SU-DHL-6 (cell line): ENCODE measurements around the gene FNDC7.

Experiments
- H2AFZ ChIP-seq: fragments of 200-600 bp; sonication (generic); 2 replicates; pipeline ENCODE4 v1.6.1; 2014; ENCODE audit warnings: low read depth, mild to moderate bottlenecking, moderate library complexity, mixed read lengths, antibody characterized with exemption, low read length; ENCODE audit not compliant: severe bottlenecking
- H3F3A ChIP-seq: fragments of 200-600 bp; shearing (Covaris generic); 2 replicates; pipeline ENCODE4 v1.6.0; 2016; ENCODE audit warnings: antibody characterized with exemption, mild to moderate bottlenecking; ENCODE audit not compliant: insufficient read depth
- H3K27ac ChIP-seq: fragments of 200-600 bp; sonication (generic); 2 replicates; pipeline ENCODE4 v1.5.1; 2016; ENCODE audit warnings: low read depth, mild to moderate bottlenecking, low read length, moderate library complexity, mixed read lengths
- H3K27me3 ChIP-seq: fragments of 200-600 bp; sonication (generic), shearing (Covaris generic); 2 replicates; pipeline ENCODE4 v1.6.0; 2014; ENCODE audit warnings: mild to moderate bottlenecking, low read length
- H3K36me3 ChIP-seq: fragments of 200-600 bp; sonication (generic); 2 replicates; pipeline ENCODE4 v1.6.1; 2014; ENCODE audit warnings: mild to moderate bottlenecking, low read length, mixed read lengths
- H3K4me2 ChIP-seq: fragments of 300-600, 200-600 bp; shearing (Covaris generic), sonication (generic); 2 replicates; pipeline ENCODE4 v1.6.0; 2014; ENCODE audit warnings: low read length, low read depth, mild to moderate bottlenecking; ENCODE audit not compliant: poor library complexity, severe bottlenecking
- H3K4me3 ChIP-seq: fragments of 200-600 bp; sonication (generic); 2 replicates; pipeline ENCODE4 v1.5.1; 2014; ENCODE audit warnings: antibody characterized with exemption, low read length, mild to moderate bottlenecking, mixed read lengths; ENCODE audit not compliant: insufficient read depth, poor library complexity, severe bottlenecking
- H3K79me2 ChIP-seq: fragments of 200-600 bp; sonication (generic); 2 replicates; pipeline ENCODE4 v1.6.1; 2014; ENCODE audit warnings: mild to moderate bottlenecking, low read length, moderate library complexity; ENCODE audit not compliant: insufficient read depth
- H3K9ac ChIP-seq: fragments of 200-600 bp; sonication (generic); 2 replicates; pipeline ENCODE4 v1.7.0; 2014; ENCODE audit warnings: mild to moderate bottlenecking, low read length
- H3K9me2 ChIP-seq: fragments of 200-600 bp; sonication (generic); replicated peaks from 2 replicates; pipeline ENCODE4 v1.6.1; 2014; ENCODE audit warnings: low read length; ENCODE audit not compliant: insufficient read depth
- H3K9me3 ChIP-seq: fragments of 200-600 bp; sonication (generic); 2 replicates; pipeline ENCODE4 v1.6.1; 2014; ENCODE audit warnings: low read length, mixed read lengths; ENCODE audit not compliant: insufficient read depth
- H4K20me1 ChIP-seq: fragments of 200-600 bp; sonication (generic); 2 replicates; pipeline ENCODE4 v1.6.1; 2014; ENCODE audit warnings: low read depth, mild to moderate bottlenecking, antibody characterized with exemption, low read length, moderate library complexity, mixed read lengths
- EZH2phosphoT487 ChIP-seq: fragments of 200-600 bp; sonication (generic), shearing (Covaris generic); conservative IDR thresholded peaks from 2 replicates; pipeline ENCODE4 v1.6.1; 2018; ENCODE audit warnings: mild to moderate bottlenecking, antibody characterized with exemption, low read length, moderate library complexity, mixed read lengths
- TF ChIP-seq, protein P1 (sequence below): fragments of 200-600 bp; sonication (generic); IDR thresholded peaks from one replicate; pipeline ENCODE4 v1.5.1; 2017; ENCODE audit warnings: antibody characterized with exemption, mild to moderate bottlenecking, low read length, moderate library complexity; ENCODE audit not compliant: insufficient read depth, poor library complexity, severe bottlenecking

Gene FNDC7

DNA sequence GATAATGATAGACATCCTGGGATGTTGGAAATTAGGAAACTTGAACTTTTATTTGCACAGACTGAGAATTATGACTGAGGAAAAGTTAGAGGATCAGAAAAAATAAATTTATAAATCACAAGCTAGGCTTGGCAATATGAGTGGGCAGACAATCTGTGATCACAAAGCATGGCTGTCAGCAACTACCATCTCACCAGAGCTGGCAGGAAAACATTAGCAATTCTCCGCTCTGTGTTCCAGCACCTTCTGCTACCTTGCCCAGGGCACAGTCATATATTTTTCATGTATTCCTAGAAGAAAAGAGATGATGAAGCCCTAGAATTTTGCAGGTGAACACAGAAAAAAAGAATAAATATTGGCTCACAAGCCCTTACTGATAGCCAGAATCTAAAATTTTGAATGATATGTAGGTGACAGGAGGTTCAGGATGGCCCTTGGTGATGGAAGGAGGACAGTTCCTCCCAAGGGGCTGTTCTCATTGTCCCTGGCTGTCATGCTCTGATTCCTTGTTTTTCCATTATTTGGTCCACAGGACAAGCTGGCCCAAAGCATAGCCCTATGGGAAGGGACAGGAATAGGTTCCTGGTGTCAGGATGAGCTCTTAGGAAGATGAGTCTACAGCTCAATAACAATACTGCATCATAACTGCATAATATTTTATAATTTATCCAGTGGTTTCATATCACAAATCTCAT, 21.6 kb downstream of the FNDC7 start:
- Histone ChIP-seq H3K79me2 (no peaks in the 10 kb centered on the region), H3K27me3 (no peaks in the 10 kb centered on the region), H3K9me2 (no peaks in the 10 kb centered on the region), H4K20me1 (no peaks in the 10 kb centered on the region), H3K36me3 (no peaks in the 10 kb centered on the region), H3K9me3 (no peaks in the 10 kb centered on the region), H3K9ac (no peak overlapping the region), H3K4me2 (no peak overlapping the region), H3K4me3 (no peak overlapping the region), H2AFZ (no peak overlapping the region), H3K27ac (no peak overlapping the region), H3F3A (no peaks in the 10 kb centered on the region)
- TF ChIP-seq EZH2phosphoT487, result no peak
- TF ChIP-seq, protein P1, sequence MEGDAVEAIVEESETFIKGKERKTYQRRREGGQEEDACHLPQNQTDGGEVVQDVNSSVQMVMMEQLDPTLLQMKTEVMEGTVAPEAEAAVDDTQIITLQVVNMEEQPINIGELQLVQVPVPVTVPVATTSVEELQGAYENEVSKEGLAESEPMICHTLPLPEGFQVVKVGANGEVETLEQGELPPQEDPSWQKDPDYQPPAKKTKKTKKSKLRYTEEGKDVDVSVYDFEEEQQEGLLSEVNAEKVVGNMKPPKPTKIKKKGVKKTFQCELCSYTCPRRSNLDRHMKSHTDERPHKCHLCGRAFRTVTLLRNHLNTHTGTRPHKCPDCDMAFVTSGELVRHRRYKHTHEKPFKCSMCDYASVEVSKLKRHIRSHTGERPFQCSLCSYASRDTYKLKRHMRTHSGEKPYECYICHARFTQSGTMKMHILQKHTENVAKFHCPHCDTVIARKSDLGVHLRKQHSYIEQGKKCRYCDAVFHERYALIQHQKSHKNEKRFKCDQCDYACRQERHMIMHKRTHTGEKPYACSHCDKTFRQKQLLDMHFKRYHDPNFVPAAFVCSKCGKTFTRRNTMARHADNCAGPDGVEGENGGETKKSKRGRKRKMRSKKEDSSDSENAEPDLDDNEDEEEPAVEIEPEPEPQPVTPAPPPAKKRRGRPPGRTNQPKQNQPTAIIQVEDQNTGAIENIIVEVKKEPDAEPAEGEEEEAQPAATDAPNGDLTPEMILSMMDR, result no peak

DNA sequence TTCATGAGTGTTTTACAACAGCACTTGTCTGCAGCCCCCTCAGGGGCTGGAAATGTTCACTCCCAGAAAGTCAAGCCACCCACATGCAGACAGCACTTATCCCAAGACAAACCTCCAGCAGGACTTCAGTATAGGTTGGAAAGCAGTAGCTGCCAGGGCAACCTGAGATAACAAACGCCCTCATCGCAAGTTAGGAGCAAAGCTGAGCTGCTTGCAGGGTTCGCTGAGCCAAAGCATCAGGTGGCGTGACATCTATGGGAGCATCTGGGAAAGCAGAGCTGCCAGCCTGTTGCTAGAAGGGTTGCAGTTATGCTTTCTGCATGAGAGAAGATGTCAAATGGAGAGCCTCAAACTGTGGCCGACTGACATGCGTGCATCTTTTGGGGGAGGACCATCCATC, 29.5 kb downstream of the FNDC7 start:
- no peaks in the 10 kb centered on the region for H3K27me3 ChIP-seq
- H3K4me2 ChIP-seq, result no peak overlapping the region
- no peak overlapping the region for H3K27ac ChIP-seq
- TF ChIP-seq EZH2phosphoT487, result no peak
- TF ChIP-seq, protein P1, result no peak
- H3K9me3 ChIP-seq, result no peaks in the 10 kb centered on the region
- H4K20me1 ChIP-seq, result no peaks in the 10 kb centered on the region
- H3K9me2 ChIP-seq, result no peaks in the 10 kb centered on the region
- no peaks in the 10 kb centered on the region for H3K36me3 ChIP-seq
- H3K4me3 ChIP-seq, result no peak overlapping the region
- H3F3A ChIP-seq, result no peaks in the 10 kb centered on the region
- H3K9ac ChIP-seq, result no peak overlapping the region
- H2AFZ ChIP-seq, result no peak overlapping the region
- H3K79me2 ChIP-seq, result peaks cover 3% of the 10 kb centered on the region; the same call in 1 of the 2 replicates

DNA sequence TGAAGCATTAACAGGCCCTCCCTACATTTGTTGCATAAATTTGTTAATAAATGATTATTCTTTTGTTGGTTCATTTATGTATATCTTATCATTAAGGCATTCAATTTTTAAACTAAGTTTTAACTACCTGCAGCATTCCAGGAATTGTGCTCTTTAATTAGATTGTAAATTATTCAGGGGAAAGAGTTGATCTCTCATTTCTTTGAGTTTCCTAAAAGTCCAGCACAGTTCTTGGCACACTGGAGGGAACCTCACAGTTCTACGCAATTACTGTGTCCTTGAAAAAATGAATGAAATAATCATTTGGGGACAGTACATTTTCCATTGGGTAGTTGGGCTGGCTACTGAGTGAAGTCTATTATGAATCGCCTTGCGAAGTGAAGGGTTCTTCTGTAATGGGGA, 33.3 kb downstream of the FNDC7 start:
- Histone ChIP-seq H3K4me3 (no peak overlapping the region), H3K9me2 (no peaks in the 10 kb centered on the region), H3K9ac (no peak overlapping the region), H3K36me3 (no peaks in the 10 kb centered on the region), H3K4me2 (peak overlapping the region; percentile 30), H3K79me2 (peaks cover 19% of the 10 kb centered on the region; the same call in 1 of the 2 replicates), H4K20me1 (no peaks in the 10 kb centered on the region), H3F3A (peaks cover 10% of the 10 kb centered on the region; the same call in 1 of the 2 replicates), H3K27me3 (no peaks in the 10 kb centered on the region), H3K27ac (no peak overlapping the region), H2AFZ (peak overlapping the region; percentile 88), H3K9me3 (no peaks in the 10 kb centered on the region)
- TF ChIP-seq, protein P1, result no peak
- TF ChIP-seq EZH2phosphoT487, result no peak
